SU-DHL-6 (cell line): Measurements from ENCODE around the gene PDP2.

Source experiments
- EZH2phosphoT487 ChIP-seq: fragments of 200-600 bp; sonication (generic), shearing (Covaris generic); conservative IDR thresholded peaks from 2 replicates; pipeline ENCODE4 v1.6.1; 2018; ENCODE audit warnings: mild to moderate bottlenecking, antibody characterized with exemption, low read length, moderate library complexity, mixed read lengths
- TF ChIP-seq, protein P1 (sequence below): fragments of 200-600 bp; sonication (generic); IDR thresholded peaks from one replicate; pipeline ENCODE4 v1.5.1; 2017; ENCODE audit warnings: antibody characterized with exemption, mild to moderate bottlenecking, low read length, moderate library complexity; ENCODE audit not compliant: insufficient read depth, poor library complexity, severe bottlenecking

DNA sequence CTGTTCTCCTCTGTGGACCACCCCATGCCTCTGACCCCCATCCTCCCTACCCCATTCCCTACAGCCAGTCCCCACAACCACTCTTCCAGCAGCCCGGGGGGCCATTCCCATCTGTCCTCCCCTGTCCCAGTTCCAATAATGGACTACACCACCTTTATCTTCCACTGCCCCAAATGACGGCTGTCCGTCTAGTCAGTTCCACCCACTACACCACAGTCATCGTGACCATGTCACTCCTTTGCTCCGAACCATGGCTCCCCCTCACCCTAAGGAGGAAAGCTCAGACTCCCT, 15.3 kb downstream of the PDP2 start:
- TF ChIP-seq, protein P1, sequence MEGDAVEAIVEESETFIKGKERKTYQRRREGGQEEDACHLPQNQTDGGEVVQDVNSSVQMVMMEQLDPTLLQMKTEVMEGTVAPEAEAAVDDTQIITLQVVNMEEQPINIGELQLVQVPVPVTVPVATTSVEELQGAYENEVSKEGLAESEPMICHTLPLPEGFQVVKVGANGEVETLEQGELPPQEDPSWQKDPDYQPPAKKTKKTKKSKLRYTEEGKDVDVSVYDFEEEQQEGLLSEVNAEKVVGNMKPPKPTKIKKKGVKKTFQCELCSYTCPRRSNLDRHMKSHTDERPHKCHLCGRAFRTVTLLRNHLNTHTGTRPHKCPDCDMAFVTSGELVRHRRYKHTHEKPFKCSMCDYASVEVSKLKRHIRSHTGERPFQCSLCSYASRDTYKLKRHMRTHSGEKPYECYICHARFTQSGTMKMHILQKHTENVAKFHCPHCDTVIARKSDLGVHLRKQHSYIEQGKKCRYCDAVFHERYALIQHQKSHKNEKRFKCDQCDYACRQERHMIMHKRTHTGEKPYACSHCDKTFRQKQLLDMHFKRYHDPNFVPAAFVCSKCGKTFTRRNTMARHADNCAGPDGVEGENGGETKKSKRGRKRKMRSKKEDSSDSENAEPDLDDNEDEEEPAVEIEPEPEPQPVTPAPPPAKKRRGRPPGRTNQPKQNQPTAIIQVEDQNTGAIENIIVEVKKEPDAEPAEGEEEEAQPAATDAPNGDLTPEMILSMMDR = no peak
- TF ChIP-seq EZH2phosphoT487 = no peak
